HL-60/S4 treated with retinoic acid at 250 ng/mL for 4 days and 3 days (cell line): ENCODE measurements around the gene LMBRD1.

Experiments used
- in situ Hi-C: fragments of 300-500 bp; cut with MboI; formaldehyde crosslinking; loops from 2 replicates; pipeline ENCODE4 v1.7.0; 2022; ENCODE audit warnings: low sequenced_read_pairs

LMBRD1 gene

GRCh38 chr6:69643688-69644087, 153.1 kb downstream of the LMBRD1 start:
- in situ Hi-C loops = no loop called here

DNA sequence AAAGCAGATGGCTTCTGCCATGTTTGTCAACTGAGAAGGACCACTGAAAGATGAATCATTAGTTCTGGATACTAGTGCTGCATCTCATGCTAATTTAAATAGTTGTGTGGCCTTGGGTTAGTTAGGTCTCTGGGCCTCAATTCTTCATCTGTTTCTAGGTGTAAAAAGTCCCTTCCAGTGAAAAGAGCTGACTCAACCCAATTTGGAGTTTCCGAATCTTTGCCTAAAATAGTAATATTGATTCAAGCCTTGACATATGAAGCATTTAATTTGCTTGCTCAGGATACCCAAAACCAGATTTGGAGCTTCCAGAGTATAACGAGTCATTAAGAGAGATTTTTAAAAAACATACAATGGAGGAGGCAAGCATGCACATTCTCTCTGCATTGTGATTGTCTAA, 163.9 kb downstream of the LMBRD1 start:
- in situ Hi-C loops = no loop called here

GRCh38 chr6:69631552-69632346, 165.1 kb downstream of the LMBRD1 start:
- in situ Hi-C loops = no loop called here

DNA sequence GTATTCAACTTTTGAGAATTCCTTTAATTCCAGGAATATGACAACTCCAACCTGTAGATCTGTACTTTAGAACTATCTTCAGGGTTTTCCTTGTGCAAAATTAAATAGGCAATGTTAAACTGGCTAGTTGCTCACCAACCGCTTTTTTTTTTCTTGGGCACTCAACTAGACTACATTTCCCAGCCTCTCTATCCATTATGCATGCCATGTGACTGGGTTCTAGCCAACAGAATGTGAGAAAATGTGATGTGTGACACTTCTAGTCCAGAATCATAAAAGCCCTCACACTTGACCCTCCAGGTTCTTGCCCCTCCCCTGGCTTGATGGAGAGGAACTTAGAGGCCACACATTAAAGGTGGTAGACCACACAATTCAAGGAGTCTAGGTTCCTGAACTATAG, 166.0 kb downstream of the LMBRD1 start:
- in situ Hi-C loops = no loop called here

GRCh38 chr6:69627625-69628024, 169.2 kb downstream of the LMBRD1 start:
- in situ Hi-C loops = no loop called here

DNA sequence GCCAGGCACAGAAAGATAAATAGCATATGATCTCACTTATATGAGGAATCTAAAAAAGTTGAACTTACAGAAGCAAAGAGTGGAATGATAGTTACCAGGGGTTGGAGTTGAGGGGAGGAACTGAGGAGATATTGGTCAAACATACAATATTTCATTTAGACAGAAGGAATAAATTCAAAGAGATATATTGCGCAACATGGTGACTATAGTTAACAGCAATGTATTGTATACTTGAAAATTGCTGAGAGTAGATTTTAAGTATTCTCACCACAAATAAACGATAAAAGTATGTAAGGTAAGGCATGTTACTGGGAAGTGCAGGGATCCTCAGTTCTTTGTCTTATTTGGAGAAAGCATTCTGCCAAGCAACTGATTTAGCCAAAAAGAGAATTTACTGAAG, 171.9 kb downstream of the LMBRD1 start:
- in situ Hi-C loops = no loop called here
